ENCODE measurements around the gene VWA2. TPM values are rescaled to one million over a fixed set of nuclear protein-coding genes. Genes with fewer than 3 reads are reported as not detected.

Gene VWA2
- total and polyA plus RNA-seq, 2 of the 4 experiments (the other 2 are of a cell fraction): not detected

DNA sequence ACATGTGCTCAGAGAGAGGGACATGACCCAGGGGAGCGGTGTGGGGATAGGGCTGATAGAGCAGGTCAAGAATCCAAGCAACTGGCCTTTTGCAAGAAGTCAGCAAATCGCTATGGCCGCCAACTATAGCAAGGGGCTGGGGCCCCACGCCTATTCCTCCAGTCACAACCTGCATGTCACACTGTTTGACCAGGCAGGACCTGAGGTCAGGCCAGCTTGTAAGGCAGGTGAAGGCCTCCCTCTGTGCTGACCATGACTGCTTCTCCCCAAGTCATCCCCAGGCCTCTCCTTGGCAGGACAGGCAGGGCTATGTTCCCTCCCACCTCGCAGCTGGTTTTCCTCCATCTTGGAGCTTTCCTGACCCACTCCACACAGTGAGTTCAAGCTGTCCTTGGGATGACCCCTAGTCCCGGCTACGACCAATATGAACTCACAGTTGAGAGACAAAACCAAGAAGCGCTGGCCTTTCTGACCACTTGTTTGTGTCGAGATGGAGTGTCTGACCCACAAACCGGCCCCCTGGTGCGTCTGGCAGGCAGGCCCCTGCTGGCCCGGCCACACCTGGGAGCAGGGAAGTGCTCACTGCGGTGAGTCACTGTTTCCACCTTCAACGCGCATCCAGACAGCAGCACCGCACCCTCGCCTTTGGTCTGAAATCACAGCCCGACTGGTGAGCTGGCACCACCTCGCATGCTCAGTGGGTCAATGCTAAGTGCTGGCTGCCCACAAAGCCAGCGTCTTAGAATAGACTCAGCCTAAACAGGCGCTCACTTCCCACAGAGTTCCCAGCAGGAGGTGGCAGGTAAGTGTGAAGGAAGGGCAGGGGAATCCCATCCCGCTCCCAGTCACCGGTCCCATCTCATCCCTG lies 81.4 kb downstream of the VWA2 start (continued):
- TF ChIP-seq MAZ (IDR thresholded peaks at IDR 0.05; ENCODE audit: borderline replicate concordance, low read depth, low read length) (no peak), POLR2A (IDR thresholded peaks at IDR 0.05; ENCODE audit: low read depth, low read length) (no peak), RAD21 (IDR thresholded peaks at IDR 0.05; ENCODE audit: low read length) (no peak), MAFK (IDR thresholded peaks at IDR 0.05; ENCODE audit: low read depth, low read length) (no peak)
- TF ChIP-seq, protein P1, sequence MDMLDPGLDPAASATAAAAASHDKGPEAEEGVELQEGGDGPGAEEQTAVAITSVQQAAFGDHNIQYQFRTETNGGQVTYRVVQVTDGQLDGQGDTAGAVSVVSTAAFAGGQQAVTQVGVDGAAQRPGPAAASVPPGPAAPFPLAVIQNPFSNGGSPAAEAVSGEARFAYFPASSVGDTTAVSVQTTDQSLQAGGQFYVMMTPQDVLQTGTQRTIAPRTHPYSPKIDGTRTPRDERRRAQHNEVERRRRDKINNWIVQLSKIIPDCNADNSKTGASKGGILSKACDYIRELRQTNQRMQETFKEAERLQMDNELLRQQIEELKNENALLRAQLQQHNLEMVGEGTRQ (IDR thresholded peaks at IDR 0.05; ENCODE audit: low read depth, low read length): no peak
